Amniotic epithelial cell (primary cell): ENCODE results near the gene INPP5D.

Experiments used
- DNase-seq: peaks from one replicate; pipeline ENCODE4 v3.0.0-alpha.2; 2010; ENCODE audit warnings: low read depth

The INPP5D gene

GRCh38 chr2:233210843-233211547, 150.9 kb downstream of the INPP5D start:
- DNase-seq: peak; percentile 89

- no peak for DNase-seq
These were observed 151.4 kb downstream of the INPP5D start for GRCh38 chr2:233211548-233211895.

GRCh38 chr2:233213011-233213410, 152.9 kb downstream of the INPP5D start:
- no peak for DNase-seq

GRCh38 chr2:233213975-233214374, 153.8 kb downstream of the INPP5D start:
- no peak for DNase-seq

DNA sequence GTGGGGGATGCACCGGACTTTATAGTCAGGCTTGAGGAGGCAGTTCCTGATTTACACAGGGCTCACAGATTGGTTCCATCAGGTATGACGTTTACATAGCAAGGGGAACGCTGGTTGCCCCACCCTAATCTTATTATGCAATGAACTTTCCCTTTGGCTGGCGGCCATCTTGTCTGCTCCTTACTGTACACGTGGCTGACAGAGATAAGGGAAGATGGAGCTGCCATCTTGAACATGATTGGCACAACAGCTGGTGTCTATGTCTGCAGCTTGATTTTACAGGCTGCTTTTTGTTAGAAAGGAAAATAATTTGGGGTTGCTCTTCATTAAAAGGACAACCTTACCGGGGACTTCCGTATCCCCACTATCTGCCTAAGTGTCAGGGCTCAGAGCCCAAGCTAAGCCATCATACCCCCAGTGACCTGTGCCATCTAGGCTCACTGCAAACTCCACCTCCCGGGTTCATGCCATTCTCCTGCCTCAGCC, 157.8 kb downstream of the INPP5D start:
- DNase-seq: peak; percentile 11

- no peak for DNase-seq
These were observed 158.7 kb downstream of the INPP5D start for GRCh38 chr2:233218836-233219235.

GRCh38 chr2:233219848-233220247, 159.7 kb downstream of the INPP5D start:
- no peak for DNase-seq

DNA sequence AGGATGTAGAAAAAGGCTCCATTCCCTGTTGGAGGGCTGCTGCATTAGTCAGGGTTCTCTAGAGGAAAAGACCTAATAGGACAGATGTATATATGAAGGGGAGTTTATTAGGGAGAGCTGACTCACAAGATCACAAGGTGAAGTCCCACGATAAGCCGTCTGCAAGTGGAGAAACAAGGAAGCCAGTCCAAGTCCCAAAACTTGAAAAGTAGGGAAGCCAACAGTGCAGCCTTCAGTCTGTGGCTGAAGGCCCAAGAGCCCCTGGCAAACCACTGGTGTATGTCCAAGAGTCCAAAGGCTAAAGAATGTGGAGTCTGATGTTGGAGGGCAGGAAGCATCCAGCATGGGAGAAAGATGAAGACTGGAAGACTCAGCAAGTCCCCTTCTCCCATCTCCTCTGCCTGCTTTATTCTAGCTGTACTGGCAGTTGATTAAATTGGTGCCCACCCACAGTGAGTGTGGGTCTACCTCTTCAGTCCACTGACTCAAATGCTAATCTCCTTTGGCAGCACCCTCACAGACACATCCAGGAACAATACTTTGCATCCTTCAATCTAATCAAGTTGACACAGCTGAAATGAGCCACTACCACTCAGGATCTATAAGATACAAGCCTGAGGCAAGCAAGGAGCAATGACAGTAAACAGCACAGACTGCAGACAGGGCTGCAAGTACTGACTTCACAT, 161.4 kb downstream of the INPP5D start:
- peak; percentile 29 for DNase-seq

- DNase-seq: no peak
These were observed 163.1 kb downstream of the INPP5D start for GRCh38 chr2:233223059-233223894.

- no peak for DNase-seq
These were observed 165.3 kb downstream of the INPP5D start for GRCh38 chr2:233225230-233226068.

- no peak for DNase-seq
These were observed 166.4 kb downstream of the INPP5D start for GRCh38 chr2:233226511-233227031.

DNA sequence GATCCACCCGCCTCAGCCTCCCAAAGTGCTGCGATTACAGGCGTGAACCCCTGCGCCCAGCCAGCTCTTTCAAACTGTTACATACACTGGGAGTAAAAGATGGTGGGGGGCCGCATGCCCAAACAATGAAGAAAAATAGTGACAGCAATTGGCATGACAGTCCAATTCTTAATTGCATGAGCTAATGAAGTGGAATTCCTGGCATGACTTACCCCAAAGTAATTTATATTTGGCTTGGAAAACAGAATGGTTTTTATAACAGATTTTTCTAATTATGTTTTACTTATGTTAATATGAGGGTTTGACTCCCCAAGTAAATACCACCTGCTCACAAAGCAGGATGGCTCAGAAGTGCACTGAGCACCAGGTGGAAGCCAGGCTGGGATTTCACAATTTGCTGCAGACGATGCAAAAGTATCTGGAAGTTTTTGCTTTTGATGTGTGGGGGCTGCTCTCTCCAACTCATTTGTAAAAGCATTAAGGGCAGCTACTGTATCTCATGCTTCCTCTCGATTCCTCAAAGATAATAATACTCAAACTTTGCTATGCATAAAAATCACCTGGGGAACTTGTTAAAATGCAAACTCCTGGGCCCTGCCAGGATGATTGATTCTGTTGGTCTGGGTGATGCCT, 167.3 kb downstream of the INPP5D start:
- DNase-seq: no peak

DNA sequence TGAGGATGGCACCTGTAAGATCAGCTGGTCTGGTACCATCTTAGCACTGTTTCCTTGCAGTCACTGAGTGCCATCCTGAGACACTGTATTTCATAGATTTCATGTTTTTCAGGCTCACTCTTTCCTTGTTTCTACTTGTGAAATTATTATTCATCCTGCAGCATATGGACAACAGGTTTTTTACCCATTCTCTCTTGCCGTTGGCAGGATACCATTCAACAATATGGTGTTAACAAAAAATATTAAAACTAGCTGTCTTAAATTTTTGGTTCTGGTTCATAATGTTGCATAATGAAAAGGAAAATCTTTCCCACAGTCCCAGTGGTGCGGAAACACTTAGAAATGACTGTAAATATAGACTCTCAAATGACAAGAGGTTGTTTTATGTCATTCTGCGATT, 168.2 kb downstream of the INPP5D start:
- no peak for DNase-seq

- DNase-seq: no peak
These were observed 173.6 kb downstream of the INPP5D start for GRCh38 chr2:233233618-233234230.

DNA sequence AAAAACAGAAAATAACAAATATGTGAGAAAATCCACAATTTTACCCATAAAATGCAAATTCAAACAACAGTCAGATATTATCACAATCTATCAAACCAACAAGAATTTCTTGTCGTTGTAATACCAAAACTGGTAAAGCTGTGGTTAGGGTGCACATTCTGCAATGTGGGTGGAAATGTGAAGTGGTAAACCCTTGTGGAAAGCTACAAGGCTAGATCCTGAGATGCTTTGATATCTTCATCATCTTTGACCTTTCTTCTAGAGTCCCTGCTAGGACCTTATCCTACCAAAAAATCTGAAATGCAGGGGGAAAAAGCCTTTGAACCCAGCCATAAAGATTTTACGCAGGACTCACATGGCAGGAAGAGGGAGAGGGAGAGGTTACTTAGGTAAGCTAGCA, 174.1 kb downstream of the INPP5D start:
- DNase-seq: no peak

DNA sequence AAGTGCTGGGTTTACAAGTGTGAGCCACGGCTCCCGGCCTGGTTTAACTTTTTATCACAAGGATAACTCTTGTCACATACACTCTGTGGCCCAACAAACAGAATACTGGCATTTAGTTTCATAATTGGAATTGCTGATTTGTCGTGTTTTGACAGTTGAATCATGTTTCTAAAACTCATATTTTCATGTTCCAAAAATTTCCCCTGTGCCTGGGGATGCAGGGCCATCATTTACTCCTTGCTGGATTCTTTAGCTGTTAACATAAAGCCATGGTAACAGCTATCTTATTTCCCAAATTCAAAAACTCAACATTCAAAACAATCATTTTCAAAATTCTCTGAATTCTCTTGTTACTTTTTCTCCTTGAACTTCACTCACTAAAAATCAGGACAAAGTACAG, 174.9 kb downstream of the INPP5D start:
- no peak for DNase-seq

DNA sequence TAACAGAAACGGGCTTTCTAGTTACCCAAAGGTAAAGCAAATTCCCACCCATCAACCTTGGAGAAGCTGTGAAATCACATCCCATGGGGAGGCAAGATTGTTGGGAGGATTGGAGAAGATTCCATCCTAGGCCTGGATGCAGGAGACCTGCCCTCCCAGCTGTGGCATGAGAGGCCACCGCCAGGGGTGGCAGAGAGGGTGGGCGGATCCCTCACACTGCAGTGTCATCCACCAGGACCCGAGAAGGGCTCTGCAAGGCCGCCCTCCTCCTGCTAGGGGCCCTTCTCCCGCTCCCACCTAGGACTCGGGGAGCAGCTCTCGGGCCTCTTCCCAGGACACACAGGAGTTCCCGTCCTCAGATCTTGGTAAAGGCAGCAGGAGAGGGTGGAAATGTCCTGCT, 175.8 kb downstream of the INPP5D start:
- DNase-seq: no peak

GRCh38 chr2:233236820-233237589, 176.9 kb downstream of the INPP5D start:
- DNase-seq: no peak

- no peak for DNase-seq
These were observed 180.8 kb downstream of the INPP5D start for GRCh38 chr2:233240897-233241296.

GRCh38 chr2:233241803-233242202, 181.7 kb downstream of the INPP5D start:
- DNase-seq: no peak
